ENCODE measurements around the gene CNOT3.

- TF ChIP-seq POLR2A (IDR thresholded peaks at IDR 0.05; ENCODE audit: low read depth, low read length) = no peak
- TF ChIP-seq POLR2AphosphoS5 (IDR thresholded peaks at IDR 0.05; ENCODE audit: low read depth, low read length) = no peak
These were observed 24.8 kb downstream of the CNOT3 start for GRCh38 chr19:54162241-54162805.
